Measurements from ENCODE around the gene ZNF737. TPM values are rescaled to one million over a fixed set of nuclear protein-coding genes. Genes with fewer than 3 reads are reported as not detected.

The ZNF737 gene
- total and polyA plus RNA-seq, 2 donors (not counting 3 experiments of a cell fraction or from before 2014, with no cell fraction given) = 2.7 to 6.0 TPM

Other genes with a start within 250 kb of the ZNF737 start
- gene ZNF626, start 95.8 kb upstream of the ZNF737 start, total RNA-seq = 4.0 and 7.7 TPM in 2 replicates
- 1.8 and 2.2 TPM in 2 replicates for gene ZNF626, start 95.8 kb upstream of the ZNF737 start, polyA plus RNA-seq
- gene ZNF66, start 210.5 kb upstream of the ZNF737 start, total RNA-seq = 4.0 and 4.5 TPM in 2 replicates
- 1.1 and 1.5 TPM in 2 replicates for gene ZNF66, start 210.5 kb upstream of the ZNF737 start, polyA plus RNA-seq